Activated T-cell treated with anti-CD3 and anti-CD28 coated beads, Interleukin-2, amount 50 U/mL, for 72 hours (primary cell): ENCODE measurements around the gene IZUMO4. TPM values are rescaled to one million over a fixed set of nuclear protein-coding genes. Genes with fewer than 3 reads are reported as not detected.

ENCODE experiments used
- ATAC-seq, 2 donors: fragments of 150-1000 bp; cut with Tn5 transposase; replicated peaks in 1 of 2; 2 replicates each; pipeline ENCODE4 v1.10.0; 2021; ENCODE audit warnings: moderate library complexity in 2 of 2, mild to moderate bottlenecking in 1 of 2
- DNase-seq, 2 donors: peaks; one replicate each; pipeline ENCODE4 v3.0.0; 2021 to 2022; ENCODE audit warnings: mixed read lengths in 1 of 2
- H3K27ac Mint-ChIP-seq: one replicate; pipeline ENCODE4 v1.8.0; 2022; ENCODE audit warnings: mild to moderate bottlenecking, moderate library complexity, mixed read lengths
- H3K27me3 Mint-ChIP-seq: one replicate; pipeline ENCODE4 v1.8.0; 2022; ENCODE audit warnings: low read depth, mixed read lengths
- H3K36me3 Mint-ChIP-seq, 2 donors: one replicate each; pipeline ENCODE4 v1.8.0; 2022; ENCODE audit warnings: mixed read lengths in 2 of 2, mild to moderate bottlenecking in 1 of 2; ENCODE audit not compliant: insufficient read depth in 2 of 2
- H3K4me1 Mint-ChIP-seq: one replicate; pipeline ENCODE4 v1.8.0; 2022; ENCODE audit warnings: low read depth, mixed read lengths
- H3K4me3 Mint-ChIP-seq, 2 donors: one replicate each; pipeline ENCODE4 v1.8.0; 2022; ENCODE audit warnings: mild to moderate bottlenecking in 2 of 2, mixed read lengths in 2 of 2, moderate library complexity in 2 of 2
- H3K9me3 Mint-ChIP-seq, 2 donors: one replicate each; pipeline ENCODE4 v1.8.0; 2022; ENCODE audit warnings: mixed read lengths in 2 of 2
- total RNA-seq, 2 donors: library from RNA; stranded (reverse); gene quantifications; one replicate each; pipeline ENCODE4 v1.2.3, GENCODE V29; 2022

IZUMO4 gene, protein sequence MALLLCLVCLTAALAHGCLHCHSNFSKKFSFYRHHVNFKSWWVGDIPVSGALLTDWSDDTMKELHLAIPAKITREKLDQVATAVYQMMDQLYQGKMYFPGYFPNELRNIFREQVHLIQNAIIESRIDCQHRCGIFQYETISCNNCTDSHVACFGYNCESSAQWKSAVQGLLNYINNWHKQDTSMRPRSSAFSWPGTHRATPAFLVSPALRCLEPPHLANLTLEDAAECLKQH
- 10 to 100 TPM; 28.5 to 36.9 TPM for total RNA-seq

DNA sequence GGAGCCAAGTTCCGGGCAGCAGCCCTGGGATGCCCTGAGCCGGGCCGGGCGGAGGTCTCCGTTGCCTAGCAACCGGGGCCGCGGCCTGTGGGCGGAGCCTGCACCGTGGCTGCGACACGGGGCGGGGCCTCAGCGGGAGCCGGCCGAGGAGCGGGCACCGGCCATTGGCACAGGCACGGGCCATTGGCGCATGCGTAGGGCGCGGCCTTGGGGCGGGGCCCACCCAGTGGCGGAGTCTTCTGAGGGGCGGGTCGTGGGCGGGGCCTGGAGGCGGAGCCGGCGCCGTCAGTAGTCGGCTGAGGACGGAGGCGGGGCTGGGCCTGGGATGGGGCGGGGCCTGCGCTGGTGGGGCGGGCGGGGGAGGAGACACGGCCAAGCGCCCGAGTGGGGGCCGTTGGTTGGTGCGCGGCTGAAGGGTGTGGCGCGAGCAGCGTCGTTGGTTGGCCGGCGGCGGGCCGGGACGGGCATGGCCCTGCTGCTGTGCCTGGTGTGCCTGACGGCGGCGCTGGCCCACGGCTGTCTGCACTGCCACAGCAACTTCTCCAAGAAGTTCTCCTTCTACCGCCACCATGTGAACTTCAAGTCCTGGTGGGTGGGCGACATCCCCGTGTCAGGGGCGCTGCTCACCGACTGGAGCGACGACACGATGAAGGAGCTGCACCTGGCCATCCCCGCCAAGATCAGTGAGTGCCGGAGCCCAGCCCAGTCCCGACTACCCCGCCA lies at the start of gene IZUMO4:
Gene IZUMO4, plus strand, starts transcription at position 436 of the 723 bp plus-strand sequence. Its CDS starts 31 bp downstream, at position 467.
- H3K27me3 Mint-ChIP-seq: no peaks in the 10 kb centered on the region
- DNase-seq (peak; percentile 99 to 100), ATAC-seq (peak; percentile 87)
- peak within 1 kb of the TSS; percentile 99 for H3K4me3 Mint-ChIP-seq
- H3K4me1 Mint-ChIP-seq: peaks cover 34% of the 10 kb centered on the region
- H3K36me3 Mint-ChIP-seq: peaks cover 10 to 12% of the 10 kb centered on the region in 2 donors
- H3K27ac Mint-ChIP-seq: peak within 1 kb of the TSS; percentile 90
- no peaks in the 10 kb centered on the region for H3K9me3 Mint-ChIP-seq

DNA sequence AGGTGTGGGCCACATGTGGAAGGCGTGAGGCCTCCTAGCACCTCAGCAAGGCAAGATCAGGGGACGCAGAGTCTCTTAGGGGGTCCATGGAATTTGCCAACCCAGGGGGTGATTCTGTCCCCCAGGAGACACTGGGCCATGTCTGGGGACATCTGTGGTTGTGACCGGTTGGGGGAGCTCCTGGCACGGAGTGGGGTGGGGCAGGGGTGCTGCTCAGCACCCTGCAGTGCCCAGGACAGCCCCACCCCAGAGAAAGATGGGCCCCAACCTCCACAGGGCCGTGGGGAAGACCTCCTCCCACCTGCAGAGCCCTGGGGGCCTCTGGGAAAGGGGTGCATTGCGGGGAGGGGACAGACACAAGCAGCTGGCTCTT lies 49.7 kb upstream of the IZUMO4 start:
- DNase-seq (no peak), ATAC-seq (no peak)
- Mint-ChIP-seq H3K4me1 (peaks cover 42% of the 10 kb centered on the region), H3K27ac (no peak overlapping the region), H3K9me3 (no peaks in the 10 kb centered on the region), H3K36me3 (peaks cover 0 to 3% of the 10 kb centered on the region in 2 donors), H3K27me3 (no peaks in the 10 kb centered on the region), H3K4me3 (no peak overlapping the region)

DNA sequence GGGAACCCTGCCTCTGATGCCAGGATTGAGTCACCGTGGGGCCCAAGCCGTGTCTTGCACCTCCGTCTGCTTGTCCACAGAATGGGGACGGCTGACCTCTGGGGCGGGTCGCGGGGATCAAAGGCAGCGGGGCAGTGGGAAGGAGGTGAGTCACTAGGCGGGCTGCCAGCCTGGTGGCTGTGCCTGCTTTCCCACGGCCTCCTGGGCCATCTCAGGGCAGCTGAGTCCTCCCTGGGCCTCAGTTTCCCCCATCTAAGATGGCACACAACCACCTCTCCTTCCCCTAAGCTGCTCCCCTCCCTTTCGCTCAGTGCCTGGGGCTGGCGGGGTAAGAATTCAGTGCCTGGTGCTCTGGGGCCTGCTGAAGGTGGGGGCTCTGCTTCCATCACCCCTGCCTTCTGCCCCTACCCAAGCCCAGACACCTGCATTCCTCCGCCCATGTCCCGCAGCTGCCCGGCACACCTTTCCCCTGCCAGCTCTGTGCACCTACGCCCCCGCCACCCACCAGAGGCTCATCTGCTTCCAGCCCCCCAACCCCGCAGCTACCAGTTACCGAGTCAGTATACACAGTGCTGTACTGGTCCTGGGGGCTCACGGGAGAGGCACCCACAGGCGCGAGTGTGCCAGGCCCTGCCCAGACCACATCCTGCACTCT lies 49.1 kb upstream of the IZUMO4 start:
- Mint-ChIP-seq H3K4me3 (peak overlapping the region; percentile 60 to 85), H3K27ac (peak overlapping the region; percentile 28), H3K9me3 (no peaks in the 10 kb centered on the region), H3K4me1 (peaks cover 47% of the 10 kb centered on the region), H3K27me3 (no peaks in the 10 kb centered on the region), H3K36me3 (peaks cover 0 to 3% of the 10 kb centered on the region in 2 donors)
- ATAC-seq: no peak
- peak; percentile 37 to 46 for DNase-seq

DNA sequence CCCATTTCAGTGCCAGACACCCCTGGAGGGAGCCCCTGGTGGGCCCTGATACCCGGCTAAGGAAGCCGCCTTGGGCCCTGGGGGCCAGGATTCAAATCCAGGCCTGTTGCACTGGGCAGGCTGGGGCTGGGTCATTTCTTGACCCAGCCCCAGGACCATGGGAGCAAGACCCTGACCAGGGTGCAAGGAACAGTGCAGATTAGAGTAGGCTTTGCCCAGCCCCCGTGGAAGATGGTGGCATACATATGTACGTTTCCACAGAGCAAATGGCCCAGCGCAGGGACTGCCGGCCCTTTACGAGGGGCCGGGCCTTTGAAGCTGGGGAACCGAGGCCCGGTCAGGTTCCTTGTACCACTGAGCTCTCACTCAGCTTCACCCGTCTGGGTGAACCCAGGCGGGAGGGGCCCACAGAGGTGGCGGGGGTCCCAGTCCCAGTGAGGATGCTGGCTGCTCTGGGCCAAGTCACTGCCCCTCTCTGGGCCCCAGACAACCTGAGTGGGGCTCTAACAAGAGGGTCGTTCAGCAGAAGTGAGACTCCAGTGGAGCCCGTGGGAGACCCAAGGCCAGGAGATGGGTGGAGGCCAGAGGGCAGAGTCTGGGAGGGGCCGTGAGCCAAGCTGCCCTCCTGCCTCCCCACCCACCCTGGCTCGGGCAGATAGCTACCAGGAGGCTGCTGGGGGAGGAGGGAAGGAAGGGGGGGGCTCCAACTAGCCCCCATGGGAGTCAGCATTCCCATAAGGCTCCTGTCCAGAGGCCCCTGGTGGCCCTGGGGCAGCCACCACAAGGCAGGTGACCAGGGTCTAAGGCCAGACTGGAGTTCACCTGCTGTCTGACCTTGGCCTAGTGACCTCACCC lies 48.4 kb upstream of the IZUMO4 start:
- no peak for ATAC-seq
- peaks cover 47% of the 10 kb centered on the region for H3K4me1 Mint-ChIP-seq
- H3K36me3 Mint-ChIP-seq: peaks cover 0 to 3% of the 10 kb centered on the region in 2 donors
- H3K4me3 Mint-ChIP-seq: peak overlapping the region; percentile 77 to 85
- H3K27ac Mint-ChIP-seq: peak overlapping the region; percentile 54
- H3K27me3 Mint-ChIP-seq: no peaks in the 10 kb centered on the region
- H3K9me3 Mint-ChIP-seq: no peaks in the 10 kb centered on the region
- no peak for DNase-seq

DNA sequence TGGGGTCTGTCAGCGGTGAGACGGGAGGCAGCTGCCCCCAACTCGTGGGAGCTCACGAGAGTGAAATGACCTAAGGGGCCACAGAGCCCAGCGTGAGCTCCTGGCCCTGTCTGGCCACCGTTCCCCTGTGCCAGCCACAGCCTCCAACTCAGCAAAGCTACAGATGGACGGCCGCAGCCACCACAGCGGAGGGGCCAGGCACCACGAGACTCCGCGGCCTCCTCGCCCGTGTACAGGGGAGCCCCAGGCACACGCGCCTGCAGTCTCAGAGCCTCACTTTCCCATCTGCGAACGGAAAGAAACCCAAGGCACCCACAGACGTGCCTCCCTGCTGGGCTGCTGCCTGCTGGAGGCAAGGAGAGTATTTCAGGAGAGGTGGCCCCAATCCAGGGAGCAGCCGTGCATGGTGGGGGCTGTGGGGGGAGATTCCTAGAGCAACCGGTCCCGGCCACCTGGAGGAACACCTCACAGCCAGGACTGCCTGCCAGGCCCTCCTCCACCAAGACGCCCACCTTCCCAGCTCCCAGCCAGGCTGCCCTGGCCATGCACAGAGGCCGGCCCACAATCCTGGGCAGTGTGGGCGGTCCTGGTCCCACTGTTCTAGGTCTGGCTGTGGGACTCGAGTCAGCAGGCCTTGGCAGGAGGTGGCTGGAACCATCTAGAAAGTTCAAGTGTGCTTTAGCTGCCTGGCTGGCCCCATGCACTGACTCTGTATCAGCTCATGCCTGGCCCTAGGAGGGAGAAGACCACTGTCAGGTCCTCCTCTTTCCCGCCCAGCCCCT lies 47.6 kb upstream of the IZUMO4 start:
- Mint-ChIP-seq H3K9me3 (no peaks in the 10 kb centered on the region), H3K4me3 (peak overlapping the region; percentile 77 to 85), H3K36me3 (peaks cover 0 to 3% of the 10 kb centered on the region in 2 donors), H3K27me3 (no peaks in the 10 kb centered on the region), H3K4me1 (peaks cover 44% of the 10 kb centered on the region), H3K27ac (peak overlapping the region; percentile 76)
- no peak for ATAC-seq
- DNase-seq: no peak

DNA sequence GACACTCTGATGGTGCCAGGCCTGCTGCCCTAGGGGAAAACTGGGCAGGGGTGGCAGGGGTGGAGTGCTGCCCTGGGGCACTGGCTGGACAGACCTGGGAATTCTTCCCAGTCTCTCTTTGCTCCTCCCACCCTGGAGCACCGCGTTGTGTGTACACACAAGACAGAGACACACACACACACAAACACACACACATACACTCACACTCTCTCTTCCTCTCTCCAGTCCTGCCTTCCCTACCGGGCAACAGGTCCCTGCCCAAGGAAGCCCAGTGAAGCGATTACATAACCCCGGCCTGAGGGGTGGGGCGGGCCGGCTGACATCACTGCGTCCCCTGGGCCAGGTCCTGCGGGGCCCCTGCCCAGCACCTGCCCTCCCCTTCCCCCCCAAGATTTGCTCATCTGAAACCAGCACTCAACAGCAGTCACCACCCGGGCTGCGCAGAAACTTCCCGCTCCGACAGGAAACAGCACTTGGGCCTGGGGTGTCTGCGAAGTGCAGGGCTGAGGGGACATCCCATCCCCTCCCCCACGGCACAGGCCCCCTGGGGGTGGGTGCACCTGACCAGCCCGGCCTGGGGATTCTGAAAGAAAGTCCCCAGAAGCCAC lies 46.9 kb upstream of the IZUMO4 start:
- peak; percentile 5 to 9 for ATAC-seq
- peaks cover 0 to 3% of the 10 kb centered on the region in 2 donors for H3K36me3 Mint-ChIP-seq
- no peaks in the 10 kb centered on the region for H3K27me3 Mint-ChIP-seq
- H3K9me3 Mint-ChIP-seq: no peaks in the 10 kb centered on the region
- peaks cover 44% of the 10 kb centered on the region for H3K4me1 Mint-ChIP-seq
- peak overlapping the region; percentile 77 to 85 for H3K4me3 Mint-ChIP-seq
- peak; percentile 63 to 64 for DNase-seq
- peak overlapping the region; percentile 76 for H3K27ac Mint-ChIP-seq

DNA sequence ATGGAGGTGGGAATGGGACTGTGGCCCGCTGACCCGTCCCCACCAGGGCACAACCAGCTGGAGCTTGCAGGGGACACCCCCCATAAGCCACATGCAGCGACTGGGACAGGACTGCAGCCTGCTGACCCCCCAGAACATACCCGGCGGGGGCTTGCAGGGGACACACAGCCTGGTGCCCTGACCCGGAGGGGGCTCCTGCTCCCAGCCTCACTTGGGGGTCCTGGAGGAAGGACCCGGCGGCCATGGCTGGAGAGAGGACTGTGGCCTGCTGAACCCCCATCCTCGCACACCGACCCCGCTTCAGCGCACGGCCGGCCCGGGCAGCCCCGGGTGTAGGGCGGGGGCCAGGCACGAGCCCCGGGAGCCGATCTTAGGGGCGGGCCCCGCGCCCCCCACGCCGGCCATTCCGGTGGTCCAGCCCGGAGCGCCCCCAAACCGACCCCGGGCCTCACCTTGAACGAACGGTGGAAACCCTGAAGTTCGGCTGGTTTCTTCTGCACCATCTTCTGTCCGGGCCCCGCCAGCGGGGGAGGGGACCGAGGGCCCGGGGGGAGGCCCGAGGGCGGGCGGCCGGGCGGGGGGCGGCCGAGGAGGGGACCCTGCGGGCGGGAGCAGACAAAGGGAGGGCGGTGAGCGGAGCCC lies 46.2 kb upstream of the IZUMO4 start:
- Mint-ChIP-seq H3K27ac (peak overlapping the region; percentile 25), H3K36me3 (peaks cover 0 to 3% of the 10 kb centered on the region in 2 donors), H3K9me3 (no peaks in the 10 kb centered on the region), H3K27me3 (no peaks in the 10 kb centered on the region), H3K4me3 (peak overlapping the region; percentile 77 to 85), H3K4me1 (peaks cover 51% of the 10 kb centered on the region)
- DNase-seq (peak in 1 of 2 donors; percentile 40), ATAC-seq (peak; percentile 11 to 12)

DNA sequence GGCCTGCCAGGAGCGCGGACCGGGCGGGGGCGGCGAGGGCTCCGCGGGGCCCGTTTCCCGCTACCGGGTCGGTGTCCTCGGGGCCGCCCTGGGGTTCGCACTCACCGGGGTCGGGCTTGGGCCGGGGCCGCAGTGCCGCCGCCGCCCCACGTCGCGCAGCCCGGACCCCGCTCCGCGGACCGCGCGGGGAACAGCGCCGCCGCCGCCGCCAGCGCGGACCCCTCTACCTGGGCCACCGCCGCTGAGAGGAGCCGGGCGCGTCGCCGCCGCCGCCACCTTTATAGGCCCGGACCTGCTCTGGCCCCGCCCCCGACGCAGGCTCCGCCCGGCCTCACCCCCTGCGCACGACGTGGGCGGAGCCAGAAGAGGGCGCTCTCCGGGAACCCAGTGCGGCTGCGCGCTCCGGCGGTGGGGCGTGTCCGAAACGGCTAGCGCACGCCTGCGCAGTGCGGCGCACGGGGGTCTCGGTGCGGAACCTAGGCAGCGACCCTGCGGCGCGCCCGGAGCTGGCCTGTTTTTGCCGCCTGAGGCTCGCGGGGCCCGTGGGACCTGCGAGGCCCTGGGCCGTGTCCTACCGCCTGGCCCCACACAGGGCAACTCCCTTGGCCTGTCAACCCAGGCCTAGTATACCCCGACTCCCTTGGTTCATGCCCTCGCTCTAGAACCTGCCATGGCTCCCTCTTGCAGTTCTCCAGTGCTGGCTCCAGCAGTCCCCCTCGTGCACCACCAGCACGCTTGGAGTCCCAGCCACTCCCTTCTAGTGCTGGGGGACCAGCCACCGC lies 45.5 kb upstream of the IZUMO4 start, which contains the start of gene MKNK2:
Gene MKNK2, minus strand, starts transcription at position 254 of the 782 bp plus-strand sequence. CDS start 393 bp downstream, outside the sequence.
- DNase-seq: peak; percentile 94 to 99
- H3K36me3 Mint-ChIP-seq: peaks cover 0 to 3% of the 10 kb centered on the region in 2 donors
- no peaks in the 10 kb centered on the region for H3K27me3 Mint-ChIP-seq
- H3K4me1 Mint-ChIP-seq: peaks cover 56% of the 10 kb centered on the region
- H3K4me3 Mint-ChIP-seq: peak within 1 kb of the TSS; percentile 77 to 85
- ATAC-seq: peak; percentile 71 to 74
- H3K9me3 Mint-ChIP-seq: no peaks in the 10 kb centered on the region
- peak within 1 kb of the TSS; percentile 82 for H3K27ac Mint-ChIP-seq

DNA sequence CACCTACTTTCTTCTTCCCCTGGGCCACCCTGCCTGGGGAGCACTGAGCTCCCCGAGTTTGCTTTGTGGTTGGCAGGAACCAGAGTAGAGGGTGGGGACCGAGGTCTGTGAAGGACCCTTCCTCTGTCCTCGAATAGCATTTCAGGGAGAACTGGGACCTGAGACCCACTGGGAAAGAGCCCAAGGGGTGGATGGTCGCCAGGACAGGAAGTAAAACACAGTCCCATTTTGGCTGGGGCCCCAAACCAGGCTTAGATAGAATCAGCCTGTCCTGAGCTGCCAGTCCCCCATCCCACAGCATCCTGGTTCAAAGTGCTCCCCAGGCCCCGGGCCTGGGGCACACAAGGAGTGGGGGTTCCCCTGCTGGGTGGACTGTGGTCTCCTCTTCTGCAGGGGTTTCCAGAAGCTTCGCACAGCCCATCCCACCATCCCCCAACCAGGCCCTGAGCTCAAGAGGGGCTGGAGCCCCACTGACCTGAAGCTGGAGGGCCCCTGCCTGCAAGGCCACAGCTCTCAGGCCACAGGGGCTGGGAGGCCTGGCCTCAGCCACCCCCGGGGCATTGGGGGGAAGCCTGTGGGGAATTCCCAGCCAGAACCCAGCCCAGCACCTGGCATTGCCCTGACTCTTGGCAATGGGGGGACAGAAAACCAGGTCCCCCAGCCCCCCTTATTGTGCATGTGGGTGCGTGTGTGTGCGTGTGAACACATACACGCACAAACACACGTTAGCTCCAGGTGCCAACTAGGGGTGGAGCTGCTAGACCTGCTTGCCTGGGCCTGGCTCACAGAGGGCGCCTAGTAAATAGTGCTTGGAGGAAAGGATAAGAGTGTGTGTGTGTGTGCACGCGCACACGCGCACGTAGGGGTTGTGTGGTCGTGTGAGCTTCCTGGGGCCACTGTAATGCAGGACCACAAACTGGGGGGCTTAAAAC lies 44.7 kb upstream of the IZUMO4 start:
- ATAC-seq (no peak), DNase-seq (peak; percentile 49 to 50)
- Mint-ChIP-seq H3K9me3 (no peaks in the 10 kb centered on the region), H3K27ac (peak overlapping the region; percentile 82), H3K4me3 (peak overlapping the region; percentile 74 to 82), H3K4me1 (peaks cover 55% of the 10 kb centered on the region), H3K36me3 (peaks cover 0 to 1% of the 10 kb centered on the region in 2 donors), H3K27me3 (no peaks in the 10 kb centered on the region)
